Fibroblast of peridontal ligament (primary cell): ENCODE results near the gene ADGRG2.
"Not testable (repeated sequence)": the region's sequence is repeated elsewhere in the genome, so short reads cannot be mapped to it uniquely, and the experiment has no call there.

ENCODE experiments used
- DNase-seq: peaks from one replicate; pipeline ENCODE4 v3.0.0-alpha.2; 2010; ENCODE audit errors: extremely low read depth

The ADGRG2 gene

DNA sequence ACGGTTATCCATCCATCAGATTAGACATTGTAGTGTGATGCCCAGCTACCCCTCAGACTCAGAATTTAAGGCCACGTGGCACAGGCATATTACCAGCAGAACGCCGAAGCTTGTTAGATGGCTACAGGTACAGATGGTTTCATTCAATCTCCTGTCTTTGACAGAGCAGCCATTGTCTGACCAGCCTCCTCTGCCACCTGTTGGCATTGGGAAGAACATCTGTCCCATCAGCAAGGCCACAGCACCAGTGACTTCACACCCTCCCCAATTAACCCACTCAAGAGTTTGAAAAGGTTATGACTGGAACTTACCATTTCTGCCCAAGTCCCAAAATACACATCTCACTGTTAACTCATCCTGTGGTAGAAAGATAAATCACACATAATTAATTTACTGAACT is 116.4 kb downstream of the ADGRG2 start:
- no peak for DNase-seq

DNA sequence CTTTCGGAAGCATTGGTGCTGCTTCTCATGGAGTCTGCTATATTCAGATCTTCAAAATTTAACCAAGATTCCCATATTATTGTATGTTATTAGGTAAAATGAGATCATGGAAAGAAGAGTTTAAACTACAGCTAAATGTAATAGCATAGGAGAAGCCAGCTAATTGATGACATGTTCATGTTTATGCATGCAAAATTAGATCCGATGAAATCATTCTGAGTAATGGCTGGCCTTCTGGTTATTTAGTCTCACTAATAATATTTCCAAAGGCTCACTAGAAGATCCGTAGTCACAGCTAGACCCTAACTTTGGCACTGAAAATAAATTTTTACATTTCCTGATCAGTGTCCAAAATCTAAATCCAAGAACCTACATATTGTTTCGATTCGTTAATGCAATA is 118.5 kb downstream of the ADGRG2 start:
- DNase-seq: no peak

DNA sequence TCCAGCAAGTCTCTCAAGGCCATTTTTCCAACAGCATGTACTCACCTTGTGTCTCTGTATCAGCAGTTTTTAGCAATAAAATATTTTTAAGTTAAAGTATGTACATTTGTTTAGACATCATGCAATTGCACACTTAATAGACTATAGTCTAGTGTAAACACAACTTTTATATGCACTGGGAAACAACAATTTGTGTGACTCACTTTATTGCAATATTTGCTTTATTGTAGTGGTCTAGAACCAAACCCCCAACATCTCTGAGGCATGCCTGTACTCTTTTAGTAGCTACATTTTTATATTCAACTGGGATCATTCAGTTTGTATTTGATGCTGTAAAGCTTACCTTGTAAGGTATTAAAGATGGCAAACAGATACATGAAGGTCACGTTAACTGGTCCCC is 123.6 kb downstream of the ADGRG2 start:
- DNase-seq: no peak

DNA sequence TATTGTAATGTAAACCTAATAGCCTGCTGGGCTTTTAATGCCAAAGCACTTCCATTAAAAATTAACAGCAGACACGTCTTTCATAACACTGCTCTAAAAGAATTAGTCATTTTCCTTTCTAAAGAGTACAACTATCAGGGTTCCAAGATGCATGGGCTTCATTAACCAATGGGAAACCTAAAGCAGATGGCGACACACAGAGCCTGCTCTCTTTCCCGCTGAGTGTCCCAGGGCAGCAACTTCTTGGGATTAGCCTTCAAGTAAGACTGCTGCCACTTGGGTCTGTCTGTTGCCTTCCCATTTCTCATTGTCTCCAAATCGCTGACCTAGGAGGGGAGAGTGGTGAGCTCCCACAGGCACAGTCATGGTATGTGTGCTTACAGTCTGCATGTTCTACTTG is 124.4 kb downstream of the ADGRG2 start:
- DNase-seq: no peak

DNA sequence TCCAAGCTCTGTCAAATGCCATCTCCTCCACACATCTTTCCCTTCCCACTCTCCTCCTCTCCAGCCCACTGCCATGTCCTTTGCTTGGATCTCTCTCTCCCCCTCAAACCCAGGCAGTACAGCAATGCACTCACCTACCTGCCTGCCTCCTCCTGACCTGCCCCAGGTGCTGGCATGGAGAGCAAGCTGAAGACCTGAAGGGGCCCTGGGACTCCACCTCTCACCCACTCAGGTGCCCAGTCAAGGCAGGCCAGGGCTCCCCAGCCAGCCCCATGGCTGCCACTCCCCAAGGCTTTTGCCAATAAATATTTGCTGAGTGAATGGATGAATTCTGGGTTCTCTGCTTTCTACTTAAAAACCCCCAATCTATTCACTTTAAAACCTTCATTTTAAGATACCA is 125.7 kb downstream of the ADGRG2 start:
- DNase-seq: no peak

DNA sequence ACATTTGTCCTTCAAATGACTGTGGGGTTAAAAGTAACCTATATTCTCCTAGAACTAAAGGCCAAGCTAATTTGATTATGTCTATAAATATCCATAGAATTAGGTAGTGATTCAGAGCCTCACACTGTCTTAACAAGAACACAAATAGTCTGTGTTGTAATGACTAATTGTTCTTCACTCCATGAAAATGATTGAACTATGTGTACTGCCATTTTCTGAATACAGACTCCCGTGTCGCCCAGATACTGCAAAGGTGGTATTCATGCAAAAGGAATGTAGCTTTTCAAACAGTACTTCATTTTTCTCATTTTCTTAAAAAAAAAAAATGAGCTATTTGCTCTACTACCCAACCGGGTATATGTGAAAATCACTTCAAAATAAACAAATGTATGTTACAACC is 127.0 kb downstream of the ADGRG2 start:
- peak; percentile 54 for DNase-seq

DNA sequence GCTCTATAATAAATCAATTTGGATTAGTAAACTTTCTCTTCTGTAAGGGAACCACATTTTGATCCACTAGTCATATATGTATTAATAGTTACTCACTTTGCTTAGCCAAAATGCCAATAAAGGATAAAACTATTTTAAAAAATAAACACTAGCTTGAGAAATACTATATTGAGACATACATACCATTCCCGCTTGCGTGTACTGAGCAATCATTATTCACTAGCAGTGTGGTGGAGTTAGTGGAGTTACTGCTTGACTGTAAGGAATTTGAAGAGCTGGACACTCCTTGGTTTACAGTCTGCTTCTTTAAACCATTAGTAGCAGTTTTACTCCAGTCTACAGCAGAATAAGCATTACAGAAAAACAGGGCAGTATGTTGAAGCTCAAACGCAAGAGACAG is 127.6 kb downstream of the ADGRG2 start:
- DNase-seq: peak; percentile 91

DNA sequence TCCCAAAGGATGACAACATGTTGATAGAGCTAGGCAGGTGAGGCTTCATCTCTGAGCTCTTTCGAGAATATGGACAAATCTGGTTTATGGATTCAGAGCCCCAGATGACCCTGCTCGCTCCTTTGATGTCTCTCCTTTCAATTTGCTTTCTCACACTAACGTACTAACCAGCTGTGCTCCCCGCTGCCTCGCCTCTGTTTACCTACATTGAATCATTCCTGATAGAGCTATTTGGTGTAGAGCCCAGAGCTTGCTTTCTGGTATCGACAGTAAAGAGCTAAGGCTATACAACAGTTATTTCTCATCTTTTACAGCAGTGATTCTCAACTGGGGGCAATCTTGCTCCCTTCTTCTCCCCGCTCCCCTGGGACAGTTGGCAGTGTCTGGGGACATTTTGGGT is 129.4 kb downstream of the ADGRG2 start:
- no peak for DNase-seq

DNA sequence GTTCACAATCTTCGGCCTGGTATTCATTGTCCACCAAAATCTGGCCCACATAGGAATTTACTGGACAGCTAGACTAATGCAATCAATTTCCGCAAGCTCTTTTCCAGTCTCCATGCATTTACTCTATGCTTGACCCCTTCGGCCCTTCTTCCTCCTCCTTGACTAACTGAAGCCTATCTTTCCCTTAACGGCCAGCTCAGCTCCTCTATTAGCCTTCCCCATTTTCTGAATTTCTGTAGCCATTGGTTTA is 137.2 kb downstream of the ADGRG2 start:
- no peak for DNase-seq

DNA sequence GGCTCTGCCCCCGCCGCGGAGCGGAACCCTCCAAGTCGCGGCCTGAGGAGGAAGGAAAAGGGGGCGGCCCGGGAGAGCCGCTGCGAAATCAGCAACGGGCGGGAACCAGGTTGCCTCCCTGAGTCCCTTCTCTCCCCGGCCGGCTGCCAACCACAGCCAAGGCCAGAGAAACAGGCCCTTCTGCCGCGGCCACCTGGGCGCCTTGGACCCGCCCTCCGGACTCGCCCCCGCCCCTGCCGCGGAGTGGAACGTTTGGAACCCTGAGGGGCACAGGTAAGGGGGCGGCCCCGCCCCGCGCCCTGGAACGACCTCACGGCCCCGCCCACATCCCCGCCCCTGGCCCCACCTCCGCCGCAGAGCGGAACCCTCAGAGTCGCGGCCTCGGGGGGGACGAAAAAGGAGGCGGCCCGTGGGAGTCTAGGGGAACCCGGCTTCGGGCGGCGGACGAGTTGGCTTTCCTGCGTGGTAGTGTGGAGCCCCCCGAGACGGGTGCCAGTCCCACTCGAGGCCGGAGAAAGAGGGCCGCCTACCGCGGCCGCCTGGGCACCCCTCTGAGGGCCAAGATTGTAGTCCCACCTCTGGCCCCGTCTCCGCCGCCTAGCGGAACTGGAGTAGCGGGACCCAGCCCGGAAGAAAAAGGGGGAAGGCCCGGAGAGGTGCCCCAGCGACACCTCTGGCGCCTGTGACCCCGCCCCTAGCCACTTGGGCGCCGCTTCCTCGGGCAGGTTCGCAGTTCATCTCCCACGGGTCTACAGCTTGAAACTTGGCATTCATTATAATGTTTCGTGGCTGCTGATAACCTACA is 137.7 kb downstream of the ADGRG2 start:
- peak; percentile 58 for DNase-seq

DNA sequence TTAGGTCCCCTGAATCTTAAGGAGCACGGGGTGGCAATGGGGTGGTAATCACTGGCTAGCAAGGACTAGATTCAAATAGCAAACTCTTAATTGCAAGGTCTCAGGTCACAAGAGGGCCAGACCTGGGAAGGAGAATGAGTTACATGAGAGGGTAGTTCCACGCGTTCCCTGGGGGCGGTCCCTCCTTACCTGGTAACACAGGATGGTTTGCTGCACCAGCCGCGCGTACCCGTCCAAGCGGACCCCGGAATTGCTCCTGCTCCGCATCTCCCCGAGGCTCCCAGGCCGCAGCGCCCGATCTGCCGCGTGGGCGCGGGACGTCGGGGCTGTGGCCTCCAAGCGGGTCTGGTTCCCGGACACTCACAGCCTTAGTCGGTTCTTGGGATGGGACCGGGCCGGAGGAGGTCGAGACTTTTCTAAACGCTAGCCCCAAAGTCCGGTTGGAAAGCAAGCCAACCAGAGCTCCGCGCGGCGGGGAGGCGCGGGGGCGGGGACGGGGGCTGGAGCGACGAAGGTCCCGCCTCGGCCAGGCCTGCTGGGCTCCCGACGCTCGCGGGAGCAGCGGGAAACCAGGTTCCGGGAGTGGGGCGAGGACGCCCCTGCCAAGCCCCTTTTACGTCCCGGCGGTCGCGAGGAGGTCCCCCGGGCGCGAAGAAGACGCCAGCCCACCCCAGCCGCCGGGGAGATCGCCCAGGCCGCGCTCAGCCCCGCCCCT is 138.4 kb downstream of the ADGRG2 start, which contains the start of gene PHKA2:
Gene PHKA2 (minus strand): TSS at position 449 of the 715 bp plus-strand sequence. CDS start 182 bp downstream, at position 267.
- DNase-seq: peak; percentile 42

DNA sequence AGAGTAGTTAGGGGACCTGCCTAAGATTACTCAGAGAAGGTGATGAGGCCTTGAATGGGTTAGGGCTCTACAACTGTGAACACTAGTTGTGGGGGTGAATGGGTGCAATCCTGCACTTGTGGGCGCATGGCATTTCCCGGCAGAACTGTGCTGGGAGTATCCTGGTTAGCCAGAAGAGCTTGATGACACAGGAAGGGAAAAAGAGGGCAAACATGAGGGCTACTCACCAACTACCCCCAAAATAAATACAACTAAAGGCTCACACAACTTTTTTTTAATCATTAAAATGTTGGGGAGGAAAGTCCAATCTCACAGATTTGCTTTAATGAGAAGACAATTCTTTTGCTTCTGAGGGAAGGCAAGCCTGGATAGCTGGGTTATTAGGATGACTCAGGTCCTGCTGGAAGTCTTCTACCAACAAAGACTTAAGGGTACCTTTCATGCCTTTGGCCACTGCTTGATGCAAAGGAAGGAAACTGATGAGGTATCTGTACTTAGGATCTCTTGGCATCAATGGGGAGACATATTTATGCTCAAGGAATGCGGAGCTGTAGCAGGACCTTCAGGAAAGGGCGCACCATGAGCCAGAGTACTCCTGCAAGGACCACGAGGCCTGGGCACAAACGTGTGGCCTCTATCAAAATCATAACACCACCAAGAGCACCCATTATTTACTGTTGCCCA is 141.0 kb downstream of the ADGRG2 start:
- no peak for DNase-seq

DNA sequence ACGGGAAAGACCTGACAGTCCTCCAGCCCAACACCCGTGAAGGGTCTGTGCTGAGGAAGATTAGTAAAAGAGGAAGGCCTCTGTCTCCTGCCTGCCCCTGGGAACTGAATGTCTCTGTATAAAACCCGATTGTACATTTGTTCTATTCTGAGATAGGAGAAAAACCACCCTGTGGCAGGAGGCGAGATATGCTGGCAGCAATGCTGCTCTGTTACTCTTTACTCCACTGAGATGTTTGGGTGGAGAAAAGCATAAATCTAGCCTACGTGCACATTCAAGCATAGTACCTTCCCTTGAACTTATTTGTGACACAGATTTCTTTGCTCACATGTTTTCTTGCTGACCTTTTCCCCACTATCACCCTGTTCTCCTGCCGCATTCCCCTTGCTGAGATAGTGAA is 142.0 kb downstream of the ADGRG2 start:
- DNase-seq: not testable (repeated sequence)

DNA sequence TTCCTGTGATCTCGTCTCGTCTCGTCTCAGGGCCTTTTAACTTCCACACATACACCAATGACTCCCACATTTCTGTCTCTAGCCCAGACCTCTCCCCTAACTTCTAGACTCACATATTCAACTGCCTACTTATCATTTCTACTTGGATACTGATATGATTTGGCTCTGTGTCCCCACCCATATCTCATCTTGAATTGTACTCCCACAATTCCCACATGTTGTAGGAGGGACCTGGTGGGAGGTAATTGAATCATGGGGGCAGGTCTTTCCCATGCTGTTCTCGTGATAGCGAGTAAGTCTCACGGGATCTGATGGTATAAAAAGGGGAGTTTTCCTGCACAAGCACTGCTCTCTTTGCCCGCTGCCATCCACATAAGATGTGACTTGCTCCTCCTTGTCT is 147.3 kb downstream of the ADGRG2 start:
- no peak for DNase-seq

DNA sequence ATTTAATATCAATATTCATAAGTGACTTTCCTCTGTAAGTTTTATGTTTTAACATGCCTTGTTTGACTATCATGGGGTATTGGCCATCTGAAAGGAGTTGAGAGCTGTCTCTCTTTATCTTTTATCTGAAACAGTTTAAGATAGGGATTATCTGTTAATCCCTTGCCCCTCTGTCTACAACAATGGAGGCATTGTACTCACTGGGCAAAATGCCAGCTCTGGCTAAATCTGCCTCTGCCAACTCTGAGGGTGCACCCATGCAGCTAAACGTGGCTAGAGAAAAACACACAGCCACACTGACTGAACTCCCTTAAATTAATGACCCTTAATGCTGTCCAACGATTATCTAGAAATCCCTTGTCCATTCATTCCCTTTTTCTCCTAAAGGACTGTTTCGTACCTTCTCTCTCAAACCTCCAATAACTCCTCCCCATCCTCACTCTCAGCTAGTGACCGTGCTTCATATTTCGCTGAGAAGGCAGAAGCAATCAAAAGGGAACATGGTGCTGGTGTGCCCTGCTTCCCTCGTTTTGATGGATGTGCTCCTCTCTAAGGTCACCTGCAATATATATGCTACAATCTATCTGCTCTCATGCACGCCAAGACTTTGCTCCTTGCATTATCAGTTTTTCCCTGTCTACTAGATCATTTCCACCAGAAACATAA is 148.6 kb downstream of the ADGRG2 start:
- no peak for DNase-seq

DNA sequence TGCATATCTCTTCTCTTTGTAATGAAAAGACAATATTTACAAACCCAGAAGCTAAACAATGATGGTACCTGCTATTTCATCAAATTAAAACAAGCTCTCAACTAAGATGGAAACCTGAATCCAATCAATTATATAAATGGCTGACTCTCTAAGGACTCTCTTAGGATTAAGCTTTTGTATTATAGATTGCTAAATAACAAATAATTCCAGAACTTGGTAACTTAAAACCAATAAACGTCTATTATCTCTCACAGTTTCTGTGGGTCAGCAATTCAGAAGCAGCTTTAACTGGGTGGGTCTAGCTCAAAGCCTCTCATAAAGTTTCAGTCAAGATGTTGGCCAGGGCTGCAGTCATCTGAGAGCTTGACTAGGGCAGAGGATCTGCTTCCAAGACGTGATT is 150.8 kb downstream of the ADGRG2 start:
- no peak for DNase-seq

DNA sequence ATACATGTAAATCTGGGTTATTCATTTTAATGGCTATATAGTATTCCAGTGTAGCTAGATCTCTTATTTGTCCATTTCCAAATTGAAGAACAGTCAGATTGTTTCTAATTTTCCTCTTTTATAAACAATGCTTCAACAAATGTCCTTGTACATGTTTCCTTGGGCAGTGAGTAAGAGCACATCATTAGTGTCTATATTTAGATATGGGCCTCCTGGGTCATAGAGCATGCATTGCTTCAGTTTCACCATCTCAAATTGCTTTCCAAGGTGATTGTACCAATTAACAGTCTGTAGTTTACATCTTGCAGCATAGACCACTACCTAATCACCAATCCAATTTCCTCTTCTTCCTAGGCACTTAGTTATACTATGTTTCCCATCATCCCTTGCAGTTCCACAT is 151.8 kb downstream of the ADGRG2 start:
- no peak for DNase-seq

DNA sequence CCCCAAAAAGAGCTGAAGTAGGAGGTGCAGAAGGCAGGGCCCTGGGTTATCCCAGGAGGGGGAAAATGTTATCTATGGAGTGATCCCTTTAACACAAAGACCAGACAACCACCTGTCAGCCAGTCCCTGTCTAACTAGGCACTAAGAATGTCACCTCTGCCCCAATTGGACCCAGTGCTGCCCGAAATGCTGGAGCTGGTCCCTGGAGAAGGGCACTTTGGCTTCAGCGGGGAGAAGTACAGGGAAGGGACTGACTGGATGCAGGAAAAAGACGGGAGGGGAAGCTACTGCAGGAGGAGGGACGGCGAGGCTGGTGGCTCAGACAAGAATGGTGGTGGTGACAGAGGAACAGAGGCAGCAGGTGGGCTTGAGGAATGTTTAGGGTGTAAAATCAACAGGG is 155.6 kb downstream of the ADGRG2 start:
- no peak for DNase-seq

DNA sequence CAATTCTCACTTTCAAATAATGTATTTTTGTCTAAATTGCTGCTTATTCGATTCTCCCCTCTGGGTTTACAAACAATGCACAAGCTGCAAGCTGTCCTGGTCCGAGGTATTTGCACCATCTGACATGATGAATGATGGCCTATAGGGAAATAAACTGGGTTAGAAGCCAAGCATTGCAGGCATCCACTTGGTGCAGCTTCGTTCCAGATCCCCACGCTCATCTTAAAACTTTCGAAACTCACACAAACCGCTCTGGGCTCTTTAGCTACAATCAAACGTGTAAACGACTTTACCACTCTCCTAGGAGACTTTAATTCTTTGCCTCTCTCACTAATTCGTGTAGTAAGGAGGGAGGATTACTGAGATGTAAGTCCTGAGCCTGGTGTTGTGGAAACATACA is 157.4 kb downstream of the ADGRG2 start:
- no peak for DNase-seq

DNA sequence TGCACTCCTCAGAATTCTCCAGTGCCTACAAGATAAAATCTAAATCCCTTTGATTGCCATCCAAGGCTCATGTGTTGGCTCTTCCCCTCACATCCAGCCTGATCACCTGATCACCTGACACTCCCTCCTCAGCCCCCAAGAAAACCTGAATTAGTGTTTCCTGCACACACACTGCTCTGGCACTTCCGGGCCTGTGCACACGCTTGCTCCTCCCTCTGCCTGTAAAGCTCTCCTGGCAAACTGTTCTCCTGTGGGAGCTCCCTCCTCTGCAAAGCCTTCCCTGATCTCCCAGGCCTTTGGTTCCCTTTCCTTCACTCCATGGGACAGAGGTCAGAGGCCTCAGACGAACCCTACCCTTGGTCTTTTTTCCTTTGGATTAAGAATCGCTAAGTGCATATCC is 158.2 kb downstream of the ADGRG2 start:
- DNase-seq: no peak

DNA sequence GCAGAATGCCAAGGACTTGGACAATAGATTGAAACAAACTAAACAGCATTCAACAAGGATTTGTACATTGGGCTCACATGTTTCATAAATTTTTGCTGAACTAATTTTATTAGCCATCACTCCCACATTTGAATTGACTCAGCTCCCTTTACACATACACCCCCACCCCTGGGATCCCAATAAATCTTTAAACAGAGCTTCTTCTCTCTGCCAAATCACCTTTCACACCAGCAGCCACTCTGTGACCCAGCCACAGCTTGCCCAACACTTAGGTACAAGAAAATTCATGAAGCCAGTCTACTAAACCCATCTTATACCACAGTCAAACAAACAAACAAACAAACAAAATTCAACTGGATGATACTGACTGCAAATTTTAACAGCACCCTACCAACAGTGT is 159.9 kb downstream of the ADGRG2 start:
- no peak for DNase-seq

DNA sequence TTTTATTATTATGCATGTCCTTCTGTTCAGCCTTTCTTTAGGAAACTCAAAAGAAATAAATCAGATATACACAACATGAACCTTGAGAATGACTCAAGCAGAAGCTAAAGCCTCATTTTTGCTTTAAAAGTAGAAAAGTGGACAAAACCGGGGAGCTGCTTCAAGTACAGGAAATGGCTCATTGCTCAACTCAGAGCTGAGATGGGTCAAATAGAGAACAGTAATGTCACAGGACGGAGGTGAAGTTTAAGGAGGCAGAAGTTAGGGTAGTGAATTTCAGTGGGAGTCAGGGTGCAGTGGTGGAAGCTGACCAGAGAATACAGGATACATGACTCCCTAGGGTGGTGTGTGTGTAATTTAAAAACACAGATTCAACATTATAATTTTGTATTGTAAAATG is 160.6 kb downstream of the ADGRG2 start:
- peak; percentile 23 for DNase-seq
